Superior temporal gyrus (tissue), 1 donor: ENCODE data around the gene GTF2H4.
"Not testable (repeated sequence)": the region's sequence is repeated elsewhere in the genome, so short reads cannot be mapped to it uniquely, and the experiment has no call there.

Experiments
- DNase-seq: peaks from one replicate; pipeline ENCODE4 v3.0.0-alpha.2; 2016; ENCODE audit errors: extremely low spot score

The GTF2H4 gene

GRCh38 chr6:30924040-30924627 is 16.1 kb downstream of the GTF2H4 start:
- DNase-seq, result not testable (repeated sequence)

- no peak for DNase-seq
Observed at GRCh38 chr6:30926644-30927043, 18.6 kb downstream of the GTF2H4 start.

GRCh38 chr6:30927080-30927479 is 19.1 kb downstream of the GTF2H4 start:
- DNase-seq, result not testable (repeated sequence)

- DNase-seq, result no peak
Observed at GRCh38 chr6:30928677-30929076, 20.7 kb downstream of the GTF2H4 start.

- DNase-seq, result no peak
Observed at GRCh38 chr6:30930506-30930905, 22.5 kb downstream of the GTF2H4 start.

GRCh38 chr6:30931272-30931671 is 23.3 kb downstream of the GTF2H4 start:
- no peak for DNase-seq

GRCh38 chr6:30931969-30932645 is 24.1 kb downstream of the GTF2H4 start, which contains the start of gene SFTA2:
Gene SFTA2, minus strand, starts transcription at chr6:30932170. Its CDS starts 74 bp downstream, at chr6:30932096.
- no peak for DNase-seq

GRCh38 chr6:30932665-30933365 is 24.8 kb downstream of the GTF2H4 start:
- no peak for DNase-seq

GRCh38 chr6:30935018-30935417 is 27.0 kb downstream of the GTF2H4 start:
- no peak for DNase-seq

GRCh38 chr6:30937265-30937664 is 29.3 kb downstream of the GTF2H4 start:
- no peak for DNase-seq

GRCh38 chr6:30938730-30939129 is 30.7 kb downstream of the GTF2H4 start:
- no peak for DNase-seq

GRCh38 chr6:30939473-30939872 is 31.5 kb downstream of the GTF2H4 start:
- no peak for DNase-seq

GRCh38 chr6:30940361-30940986 is 32.5 kb downstream of the GTF2H4 start, which contains the start of gene MUCL3:
Gene MUCL3, plus strand, starts transcription at chr6:30940973. Its CDS starts 27 bp downstream, at chr6:30941000.
- DNase-seq, result no peak

GRCh38 chr6:30942338-30943060 is 34.5 kb downstream of the GTF2H4 start:
- DNase-seq, result no peak

- no peak for DNase-seq
Observed at GRCh38 chr6:30944051-30944450, 36.0 kb downstream of the GTF2H4 start.

- DNase-seq, result no peak
Observed at GRCh38 chr6:30945281-30945680, 37.3 kb downstream of the GTF2H4 start.

- DNase-seq, result no peak
Observed at GRCh38 chr6:30947231-30947630, 39.2 kb downstream of the GTF2H4 start.

GRCh38 chr6:30948811-30949210 is 40.8 kb downstream of the GTF2H4 start:
- no peak for DNase-seq

GRCh38 chr6:30951907-30952469 is 44.0 kb downstream of the GTF2H4 start:
- no peak for DNase-seq

- DNase-seq, result no peak
Observed at GRCh38 chr6:30954631-30955366, 46.8 kb downstream of the GTF2H4 start.
